ENCODE measurements around the gene KRT84. TPM values are rescaled to one million over a fixed set of nuclear protein-coding genes. Genes with fewer than 3 reads are reported as not detected.

Gene KRT84
- total RNA-seq, 1 donor from 2014 or later, result not detected

GRCh38 chr12:52356031-52356761 is 29.3 kb downstream of the KRT84 start:
- FAIRE-seq (no peak), DNase-seq (ENCODE audit: low read depth) (no peak)
- Histone ChIP-seq H3K27me3 (ENCODE audit: control insufficient read depth, insufficient read depth, low read length) (peaks cover 4% of the 10 kb centered on the region), H3K4me3 (ENCODE audit: low read depth, low read length) (no peak overlapping the region), H3K36me3 (ENCODE audit: control insufficient read depth, insufficient read depth, low read length) (no peaks in the 10 kb centered on the region)
- TF ChIP-seq, protein P1, sequence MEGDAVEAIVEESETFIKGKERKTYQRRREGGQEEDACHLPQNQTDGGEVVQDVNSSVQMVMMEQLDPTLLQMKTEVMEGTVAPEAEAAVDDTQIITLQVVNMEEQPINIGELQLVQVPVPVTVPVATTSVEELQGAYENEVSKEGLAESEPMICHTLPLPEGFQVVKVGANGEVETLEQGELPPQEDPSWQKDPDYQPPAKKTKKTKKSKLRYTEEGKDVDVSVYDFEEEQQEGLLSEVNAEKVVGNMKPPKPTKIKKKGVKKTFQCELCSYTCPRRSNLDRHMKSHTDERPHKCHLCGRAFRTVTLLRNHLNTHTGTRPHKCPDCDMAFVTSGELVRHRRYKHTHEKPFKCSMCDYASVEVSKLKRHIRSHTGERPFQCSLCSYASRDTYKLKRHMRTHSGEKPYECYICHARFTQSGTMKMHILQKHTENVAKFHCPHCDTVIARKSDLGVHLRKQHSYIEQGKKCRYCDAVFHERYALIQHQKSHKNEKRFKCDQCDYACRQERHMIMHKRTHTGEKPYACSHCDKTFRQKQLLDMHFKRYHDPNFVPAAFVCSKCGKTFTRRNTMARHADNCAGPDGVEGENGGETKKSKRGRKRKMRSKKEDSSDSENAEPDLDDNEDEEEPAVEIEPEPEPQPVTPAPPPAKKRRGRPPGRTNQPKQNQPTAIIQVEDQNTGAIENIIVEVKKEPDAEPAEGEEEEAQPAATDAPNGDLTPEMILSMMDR (IDR thresholded peaks at IDR 0.05; ENCODE audit: insufficient read depth, low read length, severe bottlenecking), result no peak

- DNase-seq (ENCODE audit: low read depth) (no peak), FAIRE-seq (no peak)
- Histone ChIP-seq H3K36me3 (ENCODE audit: control insufficient read depth, insufficient read depth, low read length) (no peaks in the 10 kb centered on the region), H3K27me3 (ENCODE audit: control insufficient read depth, insufficient read depth, low read length) (peaks cover 4% of the 10 kb centered on the region), H3K4me3 (ENCODE audit: low read depth, low read length) (no peak overlapping the region)
- TF ChIP-seq, protein P1 (IDR thresholded peaks at IDR 0.05; ENCODE audit: insufficient read depth, low read length, severe bottlenecking), result no peak
These were observed 30.3 kb downstream of the KRT84 start for GRCh38 chr12:52355176-52355575.

DNA sequence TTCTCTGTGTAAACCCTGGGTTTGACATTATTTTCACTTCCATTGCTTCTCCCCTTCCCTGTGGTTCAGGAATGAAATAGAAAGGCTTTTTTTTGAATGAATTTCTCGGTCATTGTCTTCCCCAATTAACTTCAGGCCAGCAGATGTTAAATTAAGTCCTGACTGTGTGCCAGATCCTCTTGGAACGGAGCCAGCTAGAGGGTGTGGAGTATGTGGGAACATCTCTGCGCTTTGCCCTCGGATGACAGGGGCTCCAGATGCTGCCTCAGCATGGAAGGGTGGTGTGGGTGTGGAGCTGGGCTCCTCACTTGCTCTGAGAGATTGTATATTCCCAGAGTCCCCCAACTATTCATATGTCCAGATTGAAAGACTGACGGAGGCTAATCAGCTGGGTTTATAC is 31.3 kb downstream of the KRT84 start:
- Histone ChIP-seq H3K4me3 (ENCODE audit: low read depth, low read length) (no peak overlapping the region), H3K36me3 (ENCODE audit: control insufficient read depth, insufficient read depth, low read length) (no peaks in the 10 kb centered on the region), H3K27me3 (ENCODE audit: control insufficient read depth, insufficient read depth, low read length) (peaks cover 4% of the 10 kb centered on the region)
- DNase-seq (ENCODE audit: low read depth), result no peak
- TF ChIP-seq, protein P1 (IDR thresholded peaks at IDR 0.05; ENCODE audit: insufficient read depth, low read length, severe bottlenecking), result no peak
- no peak for FAIRE-seq

GRCh38 chr12:52353766-52354165 is 31.7 kb downstream of the KRT84 start:
- no peaks in the 10 kb centered on the region for H3K36me3 ChIP-seq (ENCODE audit: control insufficient read depth, insufficient read depth, low read length)
- FAIRE-seq (no peak), DNase-seq (ENCODE audit: low read depth) (no peak)
- no peak overlapping the region for H3K4me3 ChIP-seq (ENCODE audit: low read depth, low read length)
- TF ChIP-seq, protein P1 (IDR thresholded peaks at IDR 0.05; ENCODE audit: insufficient read depth, low read length, severe bottlenecking), result no peak
- H3K27me3 ChIP-seq (ENCODE audit: control insufficient read depth, insufficient read depth, low read length), result peaks cover 4% of the 10 kb centered on the region

DNA sequence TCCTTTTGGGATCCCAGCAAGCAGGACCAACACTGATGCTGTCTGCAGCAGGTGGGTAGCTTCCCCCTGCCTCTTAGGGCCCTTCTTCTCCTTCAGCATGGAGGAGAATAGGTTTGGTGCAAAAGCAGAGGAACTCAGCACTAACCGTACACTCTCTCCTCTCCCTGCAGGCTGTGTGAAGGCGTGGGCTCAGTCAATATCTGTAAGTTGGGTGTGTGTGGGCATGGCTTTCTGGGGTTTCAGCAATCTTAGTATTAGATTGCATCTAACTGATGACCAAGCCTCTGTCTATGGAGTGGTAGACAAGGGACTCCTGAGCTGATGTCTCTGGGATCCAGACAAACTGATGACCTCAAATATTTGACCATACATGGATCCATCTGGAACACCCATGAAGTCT is 32.5 kb downstream of the KRT84 start:
- H3K36me3 ChIP-seq (ENCODE audit: control insufficient read depth, insufficient read depth, low read length), result no peaks in the 10 kb centered on the region
- TF ChIP-seq, protein P1 (IDR thresholded peaks at IDR 0.05; ENCODE audit: insufficient read depth, low read length, severe bottlenecking), result no peak
- no peak overlapping the region for H3K4me3 ChIP-seq (ENCODE audit: low read depth, low read length)
- DNase-seq (ENCODE audit: low read depth) (no peak), FAIRE-seq (no peak)
- peaks cover 4% of the 10 kb centered on the region for H3K27me3 ChIP-seq (ENCODE audit: control insufficient read depth, insufficient read depth, low read length)

Measured in bronchial epithelial cell (primary cell).